ENCODE measurements around the gene CLPTM1L.

Gene CLPTM1L

DNA sequence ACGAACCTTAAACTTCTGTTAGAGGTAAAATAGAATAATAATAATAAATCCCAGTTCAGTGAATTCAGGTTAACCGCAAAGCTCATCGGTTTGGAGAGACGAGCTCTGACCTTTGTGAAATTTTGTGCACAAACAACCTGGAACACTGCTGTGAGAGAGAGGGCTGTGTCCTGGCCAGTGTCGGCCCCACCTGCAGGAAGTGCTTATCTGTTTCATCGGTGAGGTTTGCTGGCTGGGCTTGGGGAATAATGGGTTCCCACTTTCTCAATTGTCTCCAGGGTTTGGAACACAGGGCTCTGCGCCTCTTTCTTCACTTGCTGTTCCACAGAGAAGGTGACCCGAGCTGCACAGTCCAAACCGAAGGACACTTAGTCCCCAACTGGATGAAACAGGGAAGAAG, 19.3 kb upstream of the CLPTM1L start:
- no peaks in the 10 kb centered on the region for H3K9me3 ChIP-seq (ENCODE audit: control insufficient read depth, insufficient read depth, low read depth, low read length)
- TF ChIP-seq ZNF596 (tag by site-specific recombination; IDR thresholded peaks at IDR 0.05) (no peak), ZNF837 (tag by site-specific recombination; IDR thresholded peaks at IDR 0.05) (no peak), ZNF768 (tag by site-specific recombination; IDR thresholded peaks at IDR 0.05) (no peak), ZNF473 (tag by site-specific recombination; IDR thresholded peaks at IDR 0.05) (no peak), ZNF785 (tag by site-specific recombination; IDR thresholded peaks at IDR 0.05) (no peak), ZNF549 (tag by site-specific recombination; IDR thresholded peaks at IDR 0.05) (no peak), PRDM1 (tag by site-specific recombination; IDR thresholded peaks at IDR 0.05) (no peak), MZF1 (tag by site-specific recombination; IDR thresholded peaks at IDR 0.05; ENCODE audit: borderline replicate concordance) (no peak), YY1 (tag by site-specific recombination; IDR thresholded peaks at IDR 0.05) (no peak), ZNF555 (tag by site-specific recombination; conservative IDR thresholded peaks at IDR 0.05) (no peak), ZNF514 (tag by site-specific recombination; IDR thresholded peaks at IDR 0.05) (no peak), ZNF830 (tag by site-specific recombination; IDR thresholded peaks at IDR 0.05; ENCODE audit: low read depth) (no peak), HOXA7 (CRISPR knock-in tag; IDR thresholded peaks at IDR 0.05; ENCODE audit: borderline replicate concordance) (no peak)
- TF ChIP-seq, protein P1, sequence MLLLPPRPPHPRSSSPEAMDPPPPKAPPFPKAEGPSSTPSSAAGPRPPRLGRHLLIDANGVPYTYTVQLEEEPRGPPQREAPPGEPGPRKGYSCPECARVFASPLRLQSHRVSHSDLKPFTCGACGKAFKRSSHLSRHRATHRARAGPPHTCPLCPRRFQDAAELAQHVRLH (tag by site-specific recombination; IDR thresholded peaks at IDR 0.05): no peak
- TF ChIP-seq, protein P2, sequence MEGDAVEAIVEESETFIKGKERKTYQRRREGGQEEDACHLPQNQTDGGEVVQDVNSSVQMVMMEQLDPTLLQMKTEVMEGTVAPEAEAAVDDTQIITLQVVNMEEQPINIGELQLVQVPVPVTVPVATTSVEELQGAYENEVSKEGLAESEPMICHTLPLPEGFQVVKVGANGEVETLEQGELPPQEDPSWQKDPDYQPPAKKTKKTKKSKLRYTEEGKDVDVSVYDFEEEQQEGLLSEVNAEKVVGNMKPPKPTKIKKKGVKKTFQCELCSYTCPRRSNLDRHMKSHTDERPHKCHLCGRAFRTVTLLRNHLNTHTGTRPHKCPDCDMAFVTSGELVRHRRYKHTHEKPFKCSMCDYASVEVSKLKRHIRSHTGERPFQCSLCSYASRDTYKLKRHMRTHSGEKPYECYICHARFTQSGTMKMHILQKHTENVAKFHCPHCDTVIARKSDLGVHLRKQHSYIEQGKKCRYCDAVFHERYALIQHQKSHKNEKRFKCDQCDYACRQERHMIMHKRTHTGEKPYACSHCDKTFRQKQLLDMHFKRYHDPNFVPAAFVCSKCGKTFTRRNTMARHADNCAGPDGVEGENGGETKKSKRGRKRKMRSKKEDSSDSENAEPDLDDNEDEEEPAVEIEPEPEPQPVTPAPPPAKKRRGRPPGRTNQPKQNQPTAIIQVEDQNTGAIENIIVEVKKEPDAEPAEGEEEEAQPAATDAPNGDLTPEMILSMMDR (tag by site-specific recombination; IDR thresholded peaks at IDR 0.05): no peak
- TF ChIP-seq, protein P3, sequence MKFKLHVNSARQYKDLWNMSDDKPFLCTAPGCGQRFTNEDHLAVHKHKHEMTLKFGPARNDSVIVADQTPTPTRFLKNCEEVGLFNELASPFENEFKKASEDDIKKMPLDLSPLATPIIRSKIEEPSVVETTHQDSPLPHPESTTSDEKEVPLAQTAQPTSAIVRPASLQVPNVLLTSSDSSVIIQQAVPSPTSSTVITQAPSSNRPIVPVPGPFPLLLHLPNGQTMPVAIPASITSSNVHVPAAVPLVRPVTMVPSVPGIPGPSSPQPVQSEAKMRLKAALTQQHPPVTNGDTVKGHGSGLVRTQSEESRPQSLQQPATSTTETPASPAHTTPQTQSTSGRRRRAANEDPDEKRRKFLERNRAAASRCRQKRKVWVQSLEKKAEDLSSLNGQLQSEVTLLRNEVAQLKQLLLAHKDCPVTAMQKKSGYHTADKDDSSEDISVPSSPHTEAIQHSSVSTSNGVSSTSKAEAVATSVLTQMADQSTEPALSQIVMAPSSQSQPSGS (tag by site-specific recombination; IDR thresholded peaks at IDR 0.05; ENCODE audit: low read depth): no peak
- TF ChIP-seq, protein P4, sequence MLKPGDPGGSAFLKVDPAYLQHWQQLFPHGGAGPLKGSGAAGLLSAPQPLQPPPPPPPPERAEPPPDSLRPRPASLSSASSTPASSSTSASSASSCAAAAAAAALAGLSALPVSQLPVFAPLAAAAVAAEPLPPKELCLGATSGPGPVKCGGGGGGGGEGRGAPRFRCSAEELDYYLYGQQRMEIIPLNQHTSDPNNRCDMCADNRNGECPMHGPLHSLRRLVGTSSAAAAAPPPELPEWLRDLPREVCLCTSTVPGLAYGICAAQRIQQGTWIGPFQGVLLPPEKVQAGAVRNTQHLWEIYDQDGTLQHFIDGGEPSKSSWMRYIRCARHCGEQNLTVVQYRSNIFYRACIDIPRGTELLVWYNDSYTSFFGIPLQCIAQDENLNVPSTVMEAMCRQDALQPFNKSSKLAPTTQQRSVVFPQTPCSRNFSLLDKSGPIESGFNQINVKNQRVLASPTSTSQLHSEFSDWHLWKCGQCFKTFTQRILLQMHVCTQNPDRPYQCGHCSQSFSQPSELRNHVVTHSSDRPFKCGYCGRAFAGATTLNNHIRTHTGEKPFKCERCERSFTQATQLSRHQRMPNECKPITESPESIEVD (tag by site-specific recombination; IDR thresholded peaks at IDR 0.05): no peak
- TF ChIP-seq, protein P5, sequence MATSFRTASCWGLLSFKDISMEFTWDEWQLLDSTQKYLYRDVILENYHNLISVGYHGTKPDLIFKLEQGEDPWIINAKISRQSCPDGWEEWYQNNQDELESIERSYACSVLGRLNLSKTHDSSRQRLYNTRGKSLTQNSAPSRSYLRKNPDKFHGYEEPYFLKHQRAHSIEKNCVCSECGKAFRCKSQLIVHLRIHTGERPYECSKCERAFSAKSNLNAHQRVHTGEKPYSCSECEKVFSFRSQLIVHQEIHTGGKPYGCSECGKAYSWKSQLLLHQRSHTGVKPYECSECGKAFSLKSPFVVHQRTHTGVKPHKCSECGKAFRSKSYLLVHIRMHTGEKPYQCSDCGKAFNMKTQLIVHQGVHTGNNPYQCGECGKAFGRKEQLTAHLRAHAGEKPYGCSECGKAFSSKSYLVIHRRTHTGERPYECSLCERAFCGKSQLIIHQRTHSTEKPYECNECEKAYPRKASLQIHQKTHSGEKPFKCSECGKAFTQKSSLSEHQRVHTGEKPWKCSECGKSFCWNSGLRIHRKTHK (tag by site-specific recombination; IDR thresholded peaks at IDR 0.05): no peak
- TF ChIP-seq, protein P6, sequence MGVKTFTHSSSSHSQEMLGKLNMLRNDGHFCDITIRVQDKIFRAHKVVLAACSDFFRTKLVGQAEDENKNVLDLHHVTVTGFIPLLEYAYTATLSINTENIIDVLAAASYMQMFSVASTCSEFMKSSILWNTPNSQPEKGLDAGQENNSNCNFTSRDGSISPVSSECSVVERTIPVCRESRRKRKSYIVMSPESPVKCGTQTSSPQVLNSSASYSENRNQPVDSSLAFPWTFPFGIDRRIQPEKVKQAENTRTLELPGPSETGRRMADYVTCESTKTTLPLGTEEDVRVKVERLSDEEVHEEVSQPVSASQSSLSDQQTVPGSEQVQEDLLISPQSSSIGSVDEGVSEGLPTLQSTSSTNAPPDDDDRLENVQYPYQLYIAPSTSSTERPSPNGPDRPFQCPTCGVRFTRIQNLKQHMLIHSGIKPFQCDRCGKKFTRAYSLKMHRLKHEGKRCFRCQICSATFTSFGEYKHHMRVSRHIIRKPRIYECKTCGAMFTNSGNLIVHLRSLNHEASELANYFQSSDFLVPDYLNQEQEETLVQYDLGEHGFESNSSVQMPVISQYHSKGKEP (tag by site-specific recombination; IDR thresholded peaks at IDR 0.05): no peak
- TF ChIP-seq, protein P7, sequence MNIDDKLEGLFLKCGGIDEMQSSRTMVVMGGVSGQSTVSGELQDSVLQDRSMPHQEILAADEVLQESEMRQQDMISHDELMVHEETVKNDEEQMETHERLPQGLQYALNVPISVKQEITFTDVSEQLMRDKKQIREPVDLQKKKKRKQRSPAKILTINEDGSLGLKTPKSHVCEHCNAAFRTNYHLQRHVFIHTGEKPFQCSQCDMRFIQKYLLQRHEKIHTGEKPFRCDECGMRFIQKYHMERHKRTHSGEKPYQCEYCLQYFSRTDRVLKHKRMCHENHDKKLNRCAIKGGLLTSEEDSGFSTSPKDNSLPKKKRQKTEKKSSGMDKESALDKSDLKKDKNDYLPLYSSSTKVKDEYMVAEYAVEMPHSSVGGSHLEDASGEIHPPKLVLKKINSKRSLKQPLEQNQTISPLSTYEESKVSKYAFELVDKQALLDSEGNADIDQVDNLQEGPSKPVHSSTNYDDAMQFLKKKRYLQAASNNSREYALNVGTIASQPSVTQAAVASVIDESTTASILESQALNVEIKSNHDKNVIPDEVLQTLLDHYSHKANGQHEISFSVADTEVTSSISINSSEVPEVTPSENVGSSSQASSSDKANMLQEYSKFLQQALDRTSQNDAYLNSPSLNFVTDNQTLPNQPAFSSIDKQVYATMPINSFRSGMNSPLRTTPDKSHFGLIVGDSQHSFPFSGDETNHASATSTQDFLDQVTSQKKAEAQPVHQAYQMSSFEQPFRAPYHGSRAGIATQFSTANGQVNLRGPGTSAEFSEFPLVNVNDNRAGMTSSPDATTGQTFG (tag by site-specific recombination; IDR thresholded peaks at IDR 0.05; ENCODE audit: borderline replicate concordance): no peak
- no peaks in the 10 kb centered on the region for H3K36me3 ChIP-seq (ENCODE audit: control insufficient read depth in 2 of 2, insufficient read depth in 1 of 2, low read length in 2 of 2)
- no peak overlapping the region for H3K27ac ChIP-seq (ENCODE audit: extremely low read depth, low read depth, low read length)
- H3K4me3 ChIP-seq (ENCODE audit: low read depth, low read length): no peak overlapping the region
- no peaks in the 10 kb centered on the region for H3K4me1 ChIP-seq (ENCODE audit: control insufficient read depth, insufficient read depth, low read length)
- CTCF ChIA-PET: interaction anchor here (0.5 to 1.1 kb wide), 4 partner anchors 10 to 190 kb away, joined by 3 to 4 read pairs (median 3); no protein-coding TSS in a partner anchor
- POLR2A ChIA-PET: no interaction called here

All from HEK293 (cell line).